ENCODE measurements around the gene ATXN2L. TPM values are rescaled to one million over a fixed set of nuclear protein-coding genes. Genes with fewer than 3 reads are reported as not detected.
A peak's percentile ranks its signal among the peaks of the same experiment; 100 is the strongest.

Gene ATXN2L
- total RNA-seq, 1 experiment from 2014 or later: 335 TPM

DNA sequence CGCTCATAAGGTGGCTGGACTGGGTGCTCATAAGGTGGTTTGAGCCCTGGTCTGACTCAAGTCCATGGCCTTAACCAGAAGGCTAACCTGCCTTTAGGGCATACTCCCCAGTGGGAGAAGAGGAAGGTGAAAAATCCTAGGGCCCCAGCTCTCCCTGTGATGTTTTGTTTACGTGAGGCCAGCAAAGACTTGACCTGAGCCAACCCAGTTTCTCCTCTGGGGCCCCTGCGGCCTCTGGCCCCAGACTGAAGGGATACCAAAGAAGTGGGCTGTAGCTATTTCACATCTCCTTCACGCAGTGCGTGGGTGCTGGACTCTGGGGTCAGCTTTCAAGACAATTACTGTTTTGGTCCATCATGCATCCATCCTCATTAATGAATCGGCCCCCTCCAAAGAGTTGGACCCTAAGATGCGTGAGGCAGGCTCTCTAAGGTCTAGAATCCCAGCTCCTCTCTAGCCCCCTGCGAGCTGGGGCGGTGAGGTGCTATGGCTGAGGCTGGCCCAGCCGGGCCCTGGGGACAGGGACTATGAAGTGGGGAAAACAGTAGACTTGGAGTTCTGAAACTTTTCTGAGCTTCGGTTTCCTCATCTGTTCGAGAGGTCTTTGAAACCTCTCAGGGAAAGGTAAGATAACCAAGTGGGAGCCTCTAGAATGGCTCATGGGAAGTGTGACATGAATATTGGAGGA is 42.3 kb downstream of the ATXN2L start:
- Histone ChIP-seq H3K36me3 (ENCODE audit: insufficient read depth, low read length, poor library complexity, severe bottlenecking) (peaks cover 24% of the 10 kb centered on the region), H3K27ac (ENCODE audit: low read depth, low read length, poor library complexity, severe bottlenecking) (no peak overlapping the region), H3K27me3 (replicated peaks; ENCODE audit: insufficient read depth, low read depth, low read length, poor library complexity) (no peaks in the 10 kb centered on the region), H3K4me1 (ENCODE audit: insufficient read depth, low read length, poor library complexity, severe bottlenecking) (peaks cover 14% of the 10 kb centered on the region), H3K9me3 (ENCODE audit: low read depth, low read length, poor library complexity, severe bottlenecking) (no peaks in the 10 kb centered on the region), H3K4me3 (ENCODE audit: low read depth, low read length, poor library complexity, severe bottlenecking) (peak overlapping the region; percentile 87)
- intact Hi-C loops (cut with micrococcal nuclease; ENCODE audit: unreplicated experiment): no loop called here
- TF ChIP-seq CTCF (conservative IDR thresholded peaks at IDR 0.05; ENCODE audit: low read depth, low read length) (no peak), EZH2 (IDR thresholded peaks at IDR 0.05; ENCODE audit: borderline replicate concordance, low read depth, low read length, poor library complexity, severe bottlenecking) (no peak)
- ChIA-PET POLR2A (ENCODE audit: low non-redundant PET) (interaction anchor here (0.5 to 0.6 kb wide), 2 partner anchors 18 to 25 kb away, joined by 3 to 7 read pairs; no protein-coding TSS in a partner anchor), CTCF (no interaction called here)
- no TSS peak for BruUV-seq (replicated peaks)
- no peak for DNase-seq (ENCODE audit: low spot score)

GRCh38 chr16:28865722-28866453 is 43.1 kb downstream of the ATXN2L start:
- Histone ChIP-seq H3K36me3 (ENCODE audit: insufficient read depth, low read length, poor library complexity, severe bottlenecking) (peaks cover 26% of the 10 kb centered on the region), H3K9me3 (ENCODE audit: low read depth, low read length, poor library complexity, severe bottlenecking) (no peaks in the 10 kb centered on the region), H3K4me1 (ENCODE audit: insufficient read depth, low read length, poor library complexity, severe bottlenecking) (peaks cover 14% of the 10 kb centered on the region), H3K4me3 (ENCODE audit: low read depth, low read length, poor library complexity, severe bottlenecking) (no peak overlapping the region), H3K27ac (ENCODE audit: low read depth, low read length, poor library complexity, severe bottlenecking) (no peak overlapping the region), H3K27me3 (replicated peaks; ENCODE audit: insufficient read depth, low read depth, low read length, poor library complexity) (no peaks in the 10 kb centered on the region)
- intact Hi-C loops (cut with micrococcal nuclease; ENCODE audit: unreplicated experiment): no loop called here
- ChIA-PET POLR2A (ENCODE audit: low non-redundant PET) (no interaction called here), CTCF (no interaction called here)
- BruUV-seq (replicated peaks): no TSS peak
- TF ChIP-seq EZH2 (IDR thresholded peaks at IDR 0.05; ENCODE audit: borderline replicate concordance, low read depth, low read length, poor library complexity, severe bottlenecking) (no peak), CTCF (conservative IDR thresholded peaks at IDR 0.05; ENCODE audit: low read depth, low read length) (no peak)
- DNase-seq (ENCODE audit: low spot score): no peak

- TF ChIP-seq CTCF (conservative IDR thresholded peaks at IDR 0.05; ENCODE audit: low read depth, low read length): no peak
- no peak for TF ChIP-seq EZH2 (IDR thresholded peaks at IDR 0.05; ENCODE audit: borderline replicate concordance, low read depth, low read length, poor library complexity, severe bottlenecking)
- POLR2A ChIA-PET (ENCODE audit: low non-redundant PET): no interaction called here
- CTCF ChIA-PET: interaction anchor here (0.6 kb wide), 1 partner anchor 107 kb away, joined by 3 read pairs; no protein-coding TSS in a partner anchor
- no peak overlapping the region for H3K4me3 ChIP-seq (ENCODE audit: low read depth, low read length, poor library complexity, severe bottlenecking)
- no TSS peak for BruUV-seq (replicated peaks)
- no peak for DNase-seq (ENCODE audit: low spot score)
- intact Hi-C loops (cut with micrococcal nuclease; ENCODE audit: unreplicated experiment): no loop called here
- peaks cover 14% of the 10 kb centered on the region for H3K4me1 ChIP-seq (ENCODE audit: insufficient read depth, low read length, poor library complexity, severe bottlenecking)
- no peak overlapping the region for H3K27ac ChIP-seq (ENCODE audit: low read depth, low read length, poor library complexity, severe bottlenecking)
- peaks cover 28% of the 10 kb centered on the region for H3K36me3 ChIP-seq (ENCODE audit: insufficient read depth, low read length, poor library complexity, severe bottlenecking)
- no peaks in the 10 kb centered on the region for H3K27me3 ChIP-seq (replicated peaks; ENCODE audit: insufficient read depth, low read depth, low read length, poor library complexity)
- no peaks in the 10 kb centered on the region for H3K9me3 ChIP-seq (ENCODE audit: low read depth, low read length, poor library complexity, severe bottlenecking)
Observed at GRCh38 chr16:28866454-28866804, 43.6 kb downstream of the ATXN2L start.

Measured in A673 (cell line).